WTC11 (cell line): ENCODE data around the gene GPR65. TPM values are rescaled to one million over a fixed set of nuclear protein-coding genes. Genes with fewer than 3 reads are reported as not detected.

ENCODE experiments used
- ESRRA ChIP-seq: sonication (generic); formaldehyde crosslinking; IDR thresholded peaks from 2 replicates; pipeline ENCODE4 v1.8.1; 2022; ENCODE audit warnings: mild to moderate bottlenecking, missing genetic modification reagents, borderline replicate concordance
- FOXK1 ChIP-seq: sonication (generic); formaldehyde crosslinking; IDR thresholded peaks from 2 replicates; pipeline ENCODE4 v1.8.0; 2022; ENCODE audit warnings: mild to moderate bottlenecking, moderate library complexity, missing genetic modification reagents
- FOXP1 ChIP-seq: sonication (generic); formaldehyde crosslinking; IDR thresholded peaks from 2 replicates; pipeline ENCODE4 v1.8.0; 2022; ENCODE audit warnings: missing genetic modification reagents, mild to moderate bottlenecking, moderate library complexity, borderline replicate concordance
- JAZF1 ChIP-seq: fragments of 250-450 bp; sonication (Bioruptor Pico); IDR thresholded peaks from 2 replicates; pipeline ENCODE4 v1.9.0; 2021; ENCODE audit warnings: moderate library complexity, mild to moderate bottlenecking, inconsistent platforms
- JUN ChIP-seq: sonication (generic); formaldehyde crosslinking; IDR thresholded peaks from 2 replicates; pipeline ENCODE4 v1.8.0; 2023; ENCODE audit warnings: mild to moderate bottlenecking, missing genetic modification reagents
- SP1 ChIP-seq: sonication (generic); formaldehyde crosslinking; conservative IDR thresholded peaks from 2 replicates; pipeline ENCODE4 v1.8.1; 2022; ENCODE audit warnings: missing genetic modification reagents
- TEAD1 ChIP-seq: sonication (generic); formaldehyde crosslinking; IDR thresholded peaks from 2 replicates; pipeline ENCODE4 v1.8.0; 2022; ENCODE audit warnings: mild to moderate bottlenecking, missing genetic modification reagents
- TP53 ChIP-seq: sonication (generic); formaldehyde crosslinking; IDR thresholded peaks from 2 replicates; pipeline ENCODE4 v1.8.1; 2023; ENCODE audit warnings: mild to moderate bottlenecking, missing genetic modification reagents
- ZNF416 ChIP-seq: fragments of 250-450 bp; sonication (Bioruptor Pico); IDR thresholded peaks from 2 replicates; pipeline ENCODE4 v1.9.0; 2021; ENCODE audit warnings: mild to moderate bottlenecking, inconsistent platforms
- total RNA-seq: library from RNA; stranded (reverse); gene quantifications from 3 replicates; pipeline ENCODE4 v1.2.3, GENCODE V29; 2021
- TF ChIP-seq, protein P1 (sequence below): sonication (generic); formaldehyde crosslinking; IDR thresholded peaks from 2 replicates; pipeline ENCODE4 v1.8.1; 2023; ENCODE audit warnings: mild to moderate bottlenecking, moderate library complexity, missing genetic modification reagents
- TF ChIP-seq, protein P2 (sequence below): sonication (generic); formaldehyde crosslinking; IDR thresholded peaks from 2 replicates; pipeline ENCODE4 v1.8.1; 2023; ENCODE audit warnings: mild to moderate bottlenecking, missing genetic modification reagents
- TF ChIP-seq, protein P3 (sequence below): fragments of 250-450 bp; sonication (Bioruptor Pico); IDR thresholded peaks from 2 replicates; pipeline ENCODE4 v1.9.0; 2021; ENCODE audit warnings: mild to moderate bottlenecking, borderline replicate concordance
- TF ChIP-seq, protein P4 (sequence below): sonication (generic); formaldehyde crosslinking; IDR thresholded peaks from 2 replicates; pipeline ENCODE4 v1.8.1; 2022; ENCODE audit warnings: low read depth, missing genetic modification reagents, borderline replicate concordance
- TF ChIP-seq, protein P5 (sequence below): sonication (generic); formaldehyde crosslinking; IDR thresholded peaks from 2 replicates; pipeline ENCODE4 v1.8.1; 2022; ENCODE audit warnings: mild to moderate bottlenecking, missing genetic modification reagents, moderate library complexity, borderline replicate concordance
- TF ChIP-seq, protein P6 (sequence below): sonication (generic); formaldehyde crosslinking; IDR thresholded peaks from 2 replicates; pipeline ENCODE4 v1.8.1; 2023; ENCODE audit warnings: mild to moderate bottlenecking, missing genetic modification reagents, borderline replicate concordance
- TF ChIP-seq, protein P7 (sequence below): sonication (generic); formaldehyde crosslinking; IDR thresholded peaks from 2 replicates; pipeline ENCODE4 v1.8.0; 2023; ENCODE audit warnings: missing genetic modification reagents
- TF ChIP-seq, protein P8 (sequence below): sonication (generic); formaldehyde crosslinking; IDR thresholded peaks from 2 replicates; pipeline ENCODE4 v1.8.1; 2023; ENCODE audit warnings: mild to moderate bottlenecking, missing genetic modification reagents, moderate library complexity

GPR65 gene
- total RNA-seq, 1 experiment from 2014 or later = not detected

DNA sequence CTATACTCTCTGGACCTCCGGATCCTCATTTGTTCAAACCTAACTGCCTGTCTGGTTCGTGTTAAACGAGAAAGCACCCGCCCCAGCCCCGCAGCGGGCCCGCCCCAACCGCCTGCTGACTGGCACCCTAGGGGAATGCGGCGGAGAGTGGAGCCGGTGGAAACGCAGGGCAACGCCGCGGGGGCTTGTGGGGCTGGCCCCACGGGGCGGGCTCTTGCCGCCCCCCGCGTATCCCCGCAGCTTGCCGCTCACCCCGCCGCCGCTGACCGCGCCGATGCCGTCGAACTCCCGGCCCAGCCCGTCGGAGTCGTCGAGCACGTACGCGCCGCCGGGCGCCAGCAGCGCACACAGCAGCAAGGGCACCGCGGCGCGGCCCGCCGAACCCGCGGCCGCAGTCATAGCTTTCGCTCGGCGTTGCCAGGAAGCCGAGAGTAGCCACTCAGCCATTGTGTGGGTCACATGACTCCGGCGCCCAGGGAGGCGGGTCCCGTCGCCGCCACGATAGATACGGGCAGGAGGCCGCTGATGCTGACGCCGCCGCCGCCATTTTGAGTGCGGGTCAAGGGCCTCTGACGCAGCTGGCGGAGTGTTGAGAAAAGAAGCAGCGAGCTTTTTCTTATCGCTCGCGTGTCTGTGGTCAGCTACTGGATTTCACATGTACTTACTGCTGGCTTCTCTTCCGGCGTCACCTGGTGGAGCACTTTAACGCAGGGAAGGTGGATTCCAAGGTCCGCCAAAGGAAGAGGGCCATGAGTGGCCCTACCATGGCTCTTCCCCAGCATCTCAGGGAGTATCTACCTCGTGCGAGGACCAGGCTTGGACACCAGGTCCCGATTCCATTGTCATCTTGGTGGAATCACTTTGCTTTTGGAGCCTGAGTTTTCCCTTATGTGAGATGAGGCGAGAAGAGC, 12.0 kb upstream of the GPR65 start, which contains the start of gene GALC (continued):
- TF ChIP-seq ESRRA (CRISPR knock-in tag) (0 out of 2 replicates have a peak, but pooled peaks have one; percentile 51), TP53 (peak; percentile 68; the same call in 1 of the 2 replicates), FOXK1 (CRISPR knock-in tag) (peak; percentile 77), JAZF1 (CRISPR knock-in tag) (no peak), FOXP1 (CRISPR knock-in tag) (peak; percentile 93), JUN (CRISPR knock-in tag) (0 out of 2 replicates have a peak, but pooled peaks have one; percentile 21), ZNF416 (CRISPR knock-in tag) (no peak), SP1 (CRISPR knock-in tag) (peak; percentile 61; the same call in 1 of the 2 replicates), TEAD1 (peak; percentile 79; the same call in 1 of the 2 replicates)
- TF ChIP-seq, protein P1, sequence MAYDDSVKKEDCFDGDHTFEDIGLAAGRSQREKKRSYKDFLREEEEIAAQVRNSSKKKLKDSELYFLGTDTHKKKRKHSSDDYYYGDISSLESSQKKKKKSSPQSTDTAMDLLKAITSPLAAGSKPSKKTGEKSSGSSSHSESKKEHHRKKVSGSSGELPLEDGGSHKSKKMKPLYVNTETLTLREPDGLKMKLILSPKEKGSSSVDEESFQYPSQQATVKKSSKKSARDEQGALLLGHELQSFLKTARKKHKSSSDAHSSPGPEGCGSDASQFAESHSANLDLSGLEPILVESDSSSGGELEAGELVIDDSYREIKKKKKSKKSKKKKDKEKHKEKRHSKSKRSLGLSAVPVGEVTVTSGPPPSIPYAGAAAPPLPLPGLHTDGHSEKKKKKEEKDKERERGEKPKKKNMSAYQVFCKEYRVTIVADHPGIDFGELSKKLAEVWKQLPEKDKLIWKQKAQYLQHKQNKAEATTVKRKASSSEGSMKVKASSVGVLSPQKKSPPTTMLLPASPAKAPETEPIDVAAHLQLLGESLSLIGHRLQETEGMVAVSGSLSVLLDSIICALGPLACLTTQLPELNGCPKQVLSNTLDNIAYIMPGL (CRISPR knock-in tag) = peak; percentile 71; the same call in 1 of the 2 replicates
- TF ChIP-seq, protein P2, sequence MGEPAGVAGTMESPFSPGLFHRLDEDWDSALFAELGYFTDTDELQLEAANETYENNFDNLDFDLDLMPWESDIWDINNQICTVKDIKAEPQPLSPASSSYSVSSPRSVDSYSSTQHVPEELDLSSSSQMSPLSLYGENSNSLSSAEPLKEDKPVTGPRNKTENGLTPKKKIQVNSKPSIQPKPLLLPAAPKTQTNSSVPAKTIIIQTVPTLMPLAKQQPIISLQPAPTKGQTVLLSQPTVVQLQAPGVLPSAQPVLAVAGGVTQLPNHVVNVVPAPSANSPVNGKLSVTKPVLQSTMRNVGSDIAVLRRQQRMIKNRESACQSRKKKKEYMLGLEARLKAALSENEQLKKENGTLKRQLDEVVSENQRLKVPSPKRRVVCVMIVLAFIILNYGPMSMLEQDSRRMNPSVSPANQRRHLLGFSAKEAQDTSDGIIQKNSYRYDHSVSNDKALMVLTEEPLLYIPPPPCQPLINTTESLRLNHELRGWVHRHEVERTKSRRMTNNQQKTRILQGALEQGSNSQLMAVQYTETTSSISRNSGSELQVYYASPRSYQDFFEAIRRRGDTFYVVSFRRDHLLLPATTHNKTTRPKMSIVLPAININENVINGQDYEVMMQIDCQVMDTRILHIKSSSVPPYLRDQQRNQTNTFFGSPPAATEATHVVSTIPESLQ (CRISPR knock-in tag) = no peak
- TF ChIP-seq, protein P3, sequence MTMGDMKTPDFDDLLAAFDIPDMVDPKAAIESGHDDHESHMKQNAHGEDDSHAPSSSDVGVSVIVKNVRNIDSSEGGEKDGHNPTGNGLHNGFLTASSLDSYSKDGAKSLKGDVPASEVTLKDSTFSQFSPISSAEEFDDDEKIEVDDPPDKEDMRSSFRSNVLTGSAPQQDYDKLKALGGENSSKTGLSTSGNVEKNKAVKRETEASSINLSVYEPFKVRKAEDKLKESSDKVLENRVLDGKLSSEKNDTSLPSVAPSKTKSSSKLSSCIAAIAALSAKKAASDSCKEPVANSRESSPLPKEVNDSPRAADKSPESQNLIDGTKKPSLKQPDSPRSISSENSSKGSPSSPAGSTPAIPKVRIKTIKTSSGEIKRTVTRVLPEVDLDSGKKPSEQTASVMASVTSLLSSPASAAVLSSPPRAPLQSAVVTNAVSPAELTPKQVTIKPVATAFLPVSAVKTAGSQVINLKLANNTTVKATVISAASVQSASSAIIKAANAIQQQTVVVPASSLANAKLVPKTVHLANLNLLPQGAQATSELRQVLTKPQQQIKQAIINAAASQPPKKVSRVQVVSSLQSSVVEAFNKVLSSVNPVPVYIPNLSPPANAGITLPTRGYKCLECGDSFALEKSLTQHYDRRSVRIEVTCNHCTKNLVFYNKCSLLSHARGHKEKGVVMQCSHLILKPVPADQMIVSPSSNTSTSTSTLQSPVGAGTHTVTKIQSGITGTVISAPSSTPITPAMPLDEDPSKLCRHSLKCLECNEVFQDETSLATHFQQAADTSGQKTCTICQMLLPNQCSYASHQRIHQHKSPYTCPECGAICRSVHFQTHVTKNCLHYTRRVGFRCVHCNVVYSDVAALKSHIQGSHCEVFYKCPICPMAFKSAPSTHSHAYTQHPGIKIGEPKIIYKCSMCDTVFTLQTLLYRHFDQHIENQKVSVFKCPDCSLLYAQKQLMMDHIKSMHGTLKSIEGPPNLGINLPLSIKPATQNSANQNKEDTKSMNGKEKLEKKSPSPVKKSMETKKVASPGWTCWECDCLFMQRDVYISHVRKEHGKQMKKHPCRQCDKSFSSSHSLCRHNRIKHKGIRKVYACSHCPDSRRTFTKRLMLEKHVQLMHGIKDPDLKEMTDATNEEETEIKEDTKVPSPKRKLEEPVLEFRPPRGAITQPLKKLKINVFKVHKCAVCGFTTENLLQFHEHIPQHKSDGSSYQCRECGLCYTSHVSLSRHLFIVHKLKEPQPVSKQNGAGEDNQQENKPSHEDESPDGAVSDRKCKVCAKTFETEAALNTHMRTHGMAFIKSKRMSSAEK (CRISPR knock-in tag) = no peak
- TF ChIP-seq, protein P4, sequence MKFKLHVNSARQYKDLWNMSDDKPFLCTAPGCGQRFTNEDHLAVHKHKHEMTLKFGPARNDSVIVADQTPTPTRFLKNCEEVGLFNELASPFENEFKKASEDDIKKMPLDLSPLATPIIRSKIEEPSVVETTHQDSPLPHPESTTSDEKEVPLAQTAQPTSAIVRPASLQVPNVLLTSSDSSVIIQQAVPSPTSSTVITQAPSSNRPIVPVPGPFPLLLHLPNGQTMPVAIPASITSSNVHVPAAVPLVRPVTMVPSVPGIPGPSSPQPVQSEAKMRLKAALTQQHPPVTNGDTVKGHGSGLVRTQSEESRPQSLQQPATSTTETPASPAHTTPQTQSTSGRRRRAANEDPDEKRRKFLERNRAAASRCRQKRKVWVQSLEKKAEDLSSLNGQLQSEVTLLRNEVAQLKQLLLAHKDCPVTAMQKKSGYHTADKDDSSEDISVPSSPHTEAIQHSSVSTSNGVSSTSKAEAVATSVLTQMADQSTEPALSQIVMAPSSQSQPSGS (CRISPR knock-in tag) = no peak
- TF ChIP-seq, protein P5, sequence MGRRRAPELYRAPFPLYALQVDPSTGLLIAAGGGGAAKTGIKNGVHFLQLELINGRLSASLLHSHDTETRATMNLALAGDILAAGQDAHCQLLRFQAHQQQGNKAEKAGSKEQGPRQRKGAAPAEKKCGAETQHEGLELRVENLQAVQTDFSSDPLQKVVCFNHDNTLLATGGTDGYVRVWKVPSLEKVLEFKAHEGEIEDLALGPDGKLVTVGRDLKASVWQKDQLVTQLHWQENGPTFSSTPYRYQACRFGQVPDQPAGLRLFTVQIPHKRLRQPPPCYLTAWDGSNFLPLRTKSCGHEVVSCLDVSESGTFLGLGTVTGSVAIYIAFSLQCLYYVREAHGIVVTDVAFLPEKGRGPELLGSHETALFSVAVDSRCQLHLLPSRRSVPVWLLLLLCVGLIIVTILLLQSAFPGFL (CRISPR knock-in tag) = no peak
- TF ChIP-seq, protein P6, sequence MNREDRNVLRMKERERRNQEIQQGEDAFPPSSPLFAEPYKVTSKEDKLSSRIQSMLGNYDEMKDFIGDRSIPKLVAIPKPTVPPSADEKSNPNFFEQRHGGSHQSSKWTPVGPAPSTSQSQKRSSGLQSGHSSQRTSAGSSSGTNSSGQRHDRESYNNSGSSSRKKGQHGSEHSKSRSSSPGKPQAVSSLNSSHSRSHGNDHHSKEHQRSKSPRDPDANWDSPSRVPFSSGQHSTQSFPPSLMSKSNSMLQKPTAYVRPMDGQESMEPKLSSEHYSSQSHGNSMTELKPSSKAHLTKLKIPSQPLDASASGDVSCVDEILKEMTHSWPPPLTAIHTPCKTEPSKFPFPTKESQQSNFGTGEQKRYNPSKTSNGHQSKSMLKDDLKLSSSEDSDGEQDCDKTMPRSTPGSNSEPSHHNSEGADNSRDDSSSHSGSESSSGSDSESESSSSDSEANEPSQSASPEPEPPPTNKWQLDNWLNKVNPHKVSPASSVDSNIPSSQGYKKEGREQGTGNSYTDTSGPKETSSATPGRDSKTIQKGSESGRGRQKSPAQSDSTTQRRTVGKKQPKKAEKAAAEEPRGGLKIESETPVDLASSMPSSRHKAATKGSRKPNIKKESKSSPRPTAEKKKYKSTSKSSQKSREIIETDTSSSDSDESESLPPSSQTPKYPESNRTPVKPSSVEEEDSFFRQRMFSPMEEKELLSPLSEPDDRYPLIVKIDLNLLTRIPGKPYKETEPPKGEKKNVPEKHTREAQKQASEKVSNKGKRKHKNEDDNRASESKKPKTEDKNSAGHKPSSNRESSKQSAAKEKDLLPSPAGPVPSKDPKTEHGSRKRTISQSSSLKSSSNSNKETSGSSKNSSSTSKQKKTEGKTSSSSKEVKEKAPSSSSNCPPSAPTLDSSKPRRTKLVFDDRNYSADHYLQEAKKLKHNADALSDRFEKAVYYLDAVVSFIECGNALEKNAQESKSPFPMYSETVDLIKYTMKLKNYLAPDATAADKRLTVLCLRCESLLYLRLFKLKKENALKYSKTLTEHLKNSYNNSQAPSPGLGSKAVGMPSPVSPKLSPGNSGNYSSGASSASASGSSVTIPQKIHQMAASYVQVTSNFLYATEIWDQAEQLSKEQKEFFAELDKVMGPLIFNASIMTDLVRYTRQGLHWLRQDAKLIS (CRISPR knock-in tag) = 0 out of 2 replicates have a peak, but pooled peaks have one; percentile 20
- TF ChIP-seq, protein P7, sequence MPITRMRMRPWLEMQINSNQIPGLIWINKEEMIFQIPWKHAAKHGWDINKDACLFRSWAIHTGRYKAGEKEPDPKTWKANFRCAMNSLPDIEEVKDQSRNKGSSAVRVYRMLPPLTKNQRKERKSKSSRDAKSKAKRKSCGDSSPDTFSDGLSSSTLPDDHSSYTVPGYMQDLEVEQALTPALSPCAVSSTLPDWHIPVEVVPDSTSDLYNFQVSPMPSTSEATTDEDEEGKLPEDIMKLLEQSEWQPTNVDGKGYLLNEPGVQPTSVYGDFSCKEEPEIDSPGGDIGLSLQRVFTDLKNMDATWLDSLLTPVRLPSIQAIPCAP (CRISPR knock-in tag) = peak; percentile 5; the same call in 1 of the 2 replicates
- TF ChIP-seq, protein P8, sequence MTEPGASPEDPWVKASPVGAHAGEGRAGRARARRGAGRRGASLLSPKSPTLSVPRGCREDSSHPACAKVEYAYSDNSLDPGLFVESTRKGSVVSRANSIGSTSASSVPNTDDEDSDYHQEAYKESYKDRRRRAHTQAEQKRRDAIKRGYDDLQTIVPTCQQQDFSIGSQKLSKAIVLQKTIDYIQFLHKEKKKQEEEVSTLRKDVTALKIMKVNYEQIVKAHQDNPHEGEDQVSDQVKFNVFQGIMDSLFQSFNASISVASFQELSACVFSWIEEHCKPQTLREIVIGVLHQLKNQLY (CRISPR knock-in tag) = no peak
